Subcutaneous adipose tissue (tissue), 4 donors: ENCODE results near the gene MRE11. TPM values are rescaled to one million over a fixed set of nuclear protein-coding genes. Genes with fewer than 3 reads are reported as not detected.

Experiments used
- total RNA-seq, 4 donors: library from RNA; depleted of rRNA; stranded (reverse); fragments of >200 nt; gene quantifications; one replicate each; pipeline ENCODE4 v1.1.0, GENCODE V29; 2016
- TF ChIP-seq, protein P1 (sequence below): fragments of 450-650 bp; IDR thresholded peaks from one replicate; pipeline ENCODE4 v1.5.1; 2016; ENCODE audit warnings: low read depth, mild to moderate bottlenecking, control low read depth, antibody characterized with exemption, moderate library complexity

Gene MRE11
- total RNA-seq, 4 donors from 2014 or later = 16.6 to 20.9 (median 19.1) TPM

- TF ChIP-seq, protein P1, sequence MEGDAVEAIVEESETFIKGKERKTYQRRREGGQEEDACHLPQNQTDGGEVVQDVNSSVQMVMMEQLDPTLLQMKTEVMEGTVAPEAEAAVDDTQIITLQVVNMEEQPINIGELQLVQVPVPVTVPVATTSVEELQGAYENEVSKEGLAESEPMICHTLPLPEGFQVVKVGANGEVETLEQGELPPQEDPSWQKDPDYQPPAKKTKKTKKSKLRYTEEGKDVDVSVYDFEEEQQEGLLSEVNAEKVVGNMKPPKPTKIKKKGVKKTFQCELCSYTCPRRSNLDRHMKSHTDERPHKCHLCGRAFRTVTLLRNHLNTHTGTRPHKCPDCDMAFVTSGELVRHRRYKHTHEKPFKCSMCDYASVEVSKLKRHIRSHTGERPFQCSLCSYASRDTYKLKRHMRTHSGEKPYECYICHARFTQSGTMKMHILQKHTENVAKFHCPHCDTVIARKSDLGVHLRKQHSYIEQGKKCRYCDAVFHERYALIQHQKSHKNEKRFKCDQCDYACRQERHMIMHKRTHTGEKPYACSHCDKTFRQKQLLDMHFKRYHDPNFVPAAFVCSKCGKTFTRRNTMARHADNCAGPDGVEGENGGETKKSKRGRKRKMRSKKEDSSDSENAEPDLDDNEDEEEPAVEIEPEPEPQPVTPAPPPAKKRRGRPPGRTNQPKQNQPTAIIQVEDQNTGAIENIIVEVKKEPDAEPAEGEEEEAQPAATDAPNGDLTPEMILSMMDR = no peak
These were observed 70.1 kb downstream of the MRE11 start for GRCh38 chr11:94423507-94423906.

DNA sequence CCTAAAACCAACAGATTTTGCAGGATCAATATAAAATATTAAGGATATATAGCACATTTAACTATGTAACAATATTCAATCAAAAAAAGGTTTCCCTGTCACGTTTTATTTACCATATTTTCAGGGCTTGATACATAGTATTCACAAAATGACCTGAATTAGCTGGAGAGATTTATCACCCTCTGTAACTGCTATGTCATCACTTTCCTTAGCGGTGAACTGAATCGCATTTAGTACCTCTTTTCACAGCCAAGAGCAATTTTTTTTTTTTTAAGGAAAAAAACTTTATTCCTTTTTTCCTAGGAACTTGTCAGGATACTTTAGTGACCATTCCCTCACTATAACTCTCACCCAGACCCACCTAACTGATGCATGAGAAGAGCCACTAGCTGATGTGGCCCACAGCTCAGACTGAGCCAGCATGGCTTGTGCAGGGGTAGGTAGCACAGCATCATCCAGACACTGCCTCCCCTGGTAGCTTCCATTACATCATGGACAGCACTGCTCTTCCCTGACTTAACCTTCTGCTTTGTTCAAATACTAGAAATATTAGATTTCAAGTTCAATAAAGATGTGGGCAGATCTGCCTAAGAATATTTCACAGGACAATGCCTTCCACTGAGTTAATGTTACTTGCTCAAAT, 75.4 kb downstream of the MRE11 start:
- TF ChIP-seq, protein P1 = no peak

DNA sequence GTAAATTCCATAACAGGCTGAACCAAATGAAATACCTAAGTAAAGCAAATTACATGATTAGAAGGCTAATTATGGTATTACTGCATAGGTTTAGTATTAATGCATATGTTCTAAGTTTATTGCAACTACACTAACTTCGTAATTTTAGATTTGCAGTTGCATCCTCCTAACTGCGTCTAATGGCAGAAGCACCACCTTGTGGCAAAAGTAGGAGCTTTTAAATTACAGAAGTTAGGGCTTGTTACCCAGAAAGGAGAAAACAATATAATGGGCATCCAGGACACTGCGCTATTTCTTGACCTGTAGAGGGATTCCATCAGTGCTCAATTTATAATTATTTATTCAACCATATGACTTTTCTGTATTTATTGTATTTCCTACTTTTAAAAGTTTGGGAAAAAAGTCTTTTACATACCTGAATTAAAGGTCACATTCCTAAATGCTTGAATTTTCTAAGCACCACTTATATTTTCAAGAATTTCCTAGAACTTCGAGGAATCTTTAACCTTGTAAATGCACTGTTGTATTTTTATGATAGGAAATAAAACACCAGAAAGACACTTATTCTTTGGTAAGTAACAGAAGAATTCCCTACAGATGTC, 76.2 kb downstream of the MRE11 start:
- TF ChIP-seq, protein P1 = no peak

- TF ChIP-seq, protein P1 = no peak
These were observed 88.4 kb downstream of the MRE11 start for GRCh38 chr11:94405062-94405833.

- TF ChIP-seq, protein P1 = no peak
These were observed 91.3 kb downstream of the MRE11 start for GRCh38 chr11:94402355-94402754.

DNA sequence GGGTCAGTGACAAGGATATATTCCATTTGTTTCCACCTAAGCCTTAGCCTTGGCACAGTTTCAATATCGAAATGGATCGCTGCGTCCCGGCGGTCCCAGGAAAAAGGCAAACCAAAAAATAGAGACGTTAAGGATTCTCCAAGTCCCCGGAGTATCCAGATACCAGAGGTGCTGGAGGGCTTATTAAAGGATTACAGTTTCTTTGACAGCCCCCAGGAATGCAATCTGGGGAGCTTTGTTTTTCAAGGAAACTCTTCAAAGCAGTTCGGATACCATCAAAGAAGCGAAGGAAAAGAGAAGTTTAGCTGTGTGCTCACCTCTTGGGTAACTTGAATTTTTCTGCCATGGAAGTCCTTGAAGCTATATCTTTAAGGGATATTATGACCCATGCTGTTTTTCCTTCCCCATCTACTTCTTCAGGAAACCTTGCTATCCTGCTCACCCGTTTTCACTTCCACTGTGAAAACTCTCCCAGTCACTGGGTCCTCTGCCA, 91.8 kb downstream of the MRE11 start:
- TF ChIP-seq, protein P1 = no peak
